GM12878 (cell line): Measurements from ENCODE around the gene MRAS. TPM values are rescaled to one million over a fixed set of nuclear protein-coding genes. Genes with fewer than 3 reads are reported as not detected.

Source experiments
- ATAC-seq: fragments of 200-7000 bp; cut with Tn5 transposase; 3 replicates; pipeline ENCODE4 v1.9.1; 2020; ENCODE audit warnings: mild to moderate bottlenecking, moderate library complexity
- BruUV-seq: library from RNA; stranded (reverse); fragments of 400-500 nt; replicated peaks from 2 replicates; lab custom pipeline; 2021; lab: Mats Ljungman, UMichigan
- CTCF ChIA-PET: fragments of 300-600 bp; sonication (Branson Sonifier 250); formaldehyde crosslinking; extraction: SDS; loops from one replicate; lab custom pipeline; 2021; ENCODE audit warnings: inconsistent platforms; lab: Yijun Ruan, JAX
- POLR2A ChIA-PET: fragments of 350-600 bp; formaldehyde crosslinking; extraction: SDS; loops from one replicate; lab custom pipeline; 2021; ENCODE audit warnings: inconsistent platforms; lab: Charles Lee
- RAD21 ChIA-PET: fragments of 300-600 bp; sonication (Branson Sonifier 250); formaldehyde crosslinking; loops from one replicate; lab custom pipeline; 2023; ENCODE audit warnings: antibody characterized with exemption; ENCODE audit not compliant: unreplicated experiment; lab: Charles Lee
- SMC1A ChIA-PET: fragments of 300-600 bp; sonication (Branson Sonifier 250); formaldehyde crosslinking; loops from one replicate; lab custom pipeline; 2023; ENCODE audit not compliant: unreplicated experiment, uncharacterized antibody; lab: Charles Lee
- DNase-seq: peaks from one replicate; pipeline ENCODE4 v3.0.0-alpha.2; 2011; ENCODE audit warnings: low read depth, low spot score
- FAIRE-seq: peaks from 3 replicates; lab custom pipeline; 2011; peaks lifted over from hg19 to GRCh38; lab: Jason Lieb, UNC
- H2AFZ ChIP-seq: 2 replicates; pipeline ENCODE4 v1.6.0; 2011; ENCODE audit warnings: low read depth, low read length, control low read depth; ENCODE audit not compliant: control insufficient read depth
- H3K27ac ChIP-seq: 2 replicates; pipeline ENCODE4 v1.5.1; 2011; ENCODE audit warnings: control low read depth; ENCODE audit not compliant: control insufficient read depth, insufficient read depth
- H3K27me3 ChIP-seq, 2 experiments: replicated peaks in 1 of 2; 2 replicates each; pipeline versions ENCODE4 v1.6.0 to v1.6.1; 2011; ENCODE audit warnings: low read length in 1 of 2; ENCODE audit not compliant: control insufficient read depth in 2 of 2, insufficient read depth in 2 of 2
- H3K36me3 ChIP-seq, 2 experiments: 2 replicates each; pipeline ENCODE4 v1.5.1; 2011; ENCODE audit warnings: low read length in 1 of 2; ENCODE audit not compliant: control insufficient read depth in 2 of 2, insufficient read depth in 2 of 2
- H3K4me1 ChIP-seq: 2 replicates; pipeline ENCODE4 v1.6.1; 2011; ENCODE audit warnings: mild to moderate bottlenecking, low read length, moderate library complexity, mixed read lengths; ENCODE audit not compliant: control insufficient read depth, insufficient read depth
- H3K4me2 ChIP-seq: 2 replicates; pipeline ENCODE4 v1.6.0; 2011; ENCODE audit warnings: control low read depth; ENCODE audit not compliant: control insufficient read depth, insufficient read depth
- H3K4me3 ChIP-seq: fragments of 200-600 bp; sonication (generic); 2 replicates; pipeline ENCODE4 v1.5.1; 2016
- H3K79me2 ChIP-seq: 2 replicates; pipeline ENCODE4 v1.6.0; 2011; ENCODE audit warnings: low read length; ENCODE audit not compliant: control insufficient read depth, insufficient read depth
- H3K9ac ChIP-seq: 2 replicates; pipeline ENCODE4 v1.8.0; 2011; ENCODE audit warnings: low read length, control low read depth, mixed read lengths; ENCODE audit not compliant: control insufficient read depth, insufficient read depth
- H3K9me3 ChIP-seq: replicated peaks from 3 replicates; pipeline ENCODE4 v1.5.1; 2011; ENCODE audit warnings: mild to moderate bottlenecking, low read length; ENCODE audit not compliant: control insufficient read depth, insufficient read depth
- H4K20me1 ChIP-seq: 2 replicates; pipeline ENCODE4 v1.6.0; 2011; ENCODE audit not compliant: control insufficient read depth, insufficient read depth
- CHD4 ChIP-seq: fragments of 200-600 bp; sonication (generic); IDR thresholded peaks from 2 replicates; pipeline ENCODE4 v1.6.1; 2016; ENCODE audit warnings: mild to moderate bottlenecking
- IKZF2 ChIP-seq, 2 experiments: fragments of 450-650 bp; IDR thresholded peaks; 2 replicates each; pipeline ENCODE4 v1.6.1; 2017; ENCODE audit warnings: mild to moderate bottlenecking in 2 of 2, moderate library complexity in 2 of 2
- MEF2B ChIP-seq: fragments of 450-650 bp; IDR thresholded peaks from 2 replicates; pipeline ENCODE4 v1.6.1; 2018; ENCODE audit warnings: mild to moderate bottlenecking, moderate library complexity; ENCODE audit not compliant: partially characterized antibody, poor library complexity, severe bottlenecking
- NFXL1 ChIP-seq: fragments of 450-650 bp; IDR thresholded peaks from 2 replicates; pipeline ENCODE4 v1.6.1; 2017; ENCODE audit warnings: antibody characterized with exemption, mild to moderate bottlenecking, borderline replicate concordance
- POLR2A ChIP-seq: IDR thresholded peaks from 2 replicates; pipeline ENCODE4 v1.6.1; 2011; ENCODE audit warnings: low read depth, mild to moderate bottlenecking, low read length
- POLR2AphosphoS2 ChIP-seq: IDR thresholded peaks from 2 replicates; pipeline ENCODE4 v1.6.1; 2011; ENCODE audit warnings: low read depth, mild to moderate bottlenecking, low read length, improper control_type of control experiment, moderate library complexity
- RELA ChIP-seq: fragments of 450-650 bp; IDR thresholded peaks from 2 replicates; pipeline ENCODE4 v1.8.0; 2014; ENCODE audit warnings: borderline replicate concordance; ENCODE audit not compliant: partially characterized antibody
- SUPT20H ChIP-seq: IDR thresholded peaks from 2 replicates; pipeline ENCODE4 v1.6.1; 2011; ENCODE audit warnings: low read depth, mild to moderate bottlenecking, low read length, moderate library complexity, borderline replicate concordance; ENCODE audit not compliant: control insufficient read depth
- ZNF207 ChIP-seq: fragments of 450-650 bp; IDR thresholded peaks from 2 replicates; pipeline ENCODE4 v1.6.1; 2014; ENCODE audit warnings: antibody characterized with exemption, mild to moderate bottlenecking, borderline replicate concordance
- WGBS: methylation state at CpG from one replicate; pipeline ENCODE4 v1.1.6; 2016; ENCODE audit warnings: low lambda C conversion rate; ENCODE audit not compliant: insufficient replicate concordance, insufficient coverage; ENCODE audit errors: missing lambda C conversion rate; 5-methylcytosine and 5-hydroxymethylcytosine counted together
- in situ Hi-C: fragments of 300-500 bp; cut with MboI; formaldehyde crosslinking; loops from 9 replicates; pipeline ENCODE4 v1.14.3; 2018; ENCODE audit warnings: mixed read lengths
- intact Hi-C: fragments of 100-400 bp; cut with micrococcal nuclease; formaldehyde crosslinking; loops from one replicate; pipeline ENCODE4 v1.14.2; 2022; ENCODE audit not compliant: unreplicated experiment
- polyA plus RNA-seq, 11 experiments: library from polyadenylated mRNA; depleted of rRNA in 4 of 11; unstranded in 6 of 11; stranded (reverse) in 5 of 11; fragments of >200 nt; fragmentation: Nextera tagmentation in 4 of 11; fragmentation: Illumina TruSeq in 1 of 11; extraction: Ambion mirVana in 4 of 11; extraction: Trizol in 1 of 11; gene quantifications; 1 replicate in 1 of 11; 2 replicates in 10 of 11; pipeline versions ENCODE4 v1.2.1 to v1.2.3, GENCODE V29; 2011 to 2016; ENCODE audit warnings: inconsistent platforms in 2 of 11, missing spikeins in 2 of 11, low read depth in 1 of 11
- total RNA-seq, 4 experiments: library from RNA; depleted of rRNA in 3 of 4; stranded (reverse); fragments of >200 nt in 3 of 4; fragmentation: Illumina TruSeq in 1 of 4; extraction: Trizol in 1 of 4; gene quantifications; 2 replicates each; pipeline versions ENCODE4 v1.2.1 to v1.2.3, GENCODE V29; 2013 to 2021
- TF ChIP-seq, protein P1 (sequence below): fragments of 450-650 bp; formaldehyde crosslinking; IDR thresholded peaks from 2 replicates; pipeline ENCODE4 v1.5.0; 2022; ENCODE audit warnings: mild to moderate bottlenecking, missing genetic modification characterization
- TF ChIP-seq, protein P2 (sequence below): fragments of 450-650 bp; IDR thresholded peaks from 2 replicates; pipeline ENCODE4 v1.6.1; 2018; ENCODE audit warnings: mild to moderate bottlenecking, low read depth, moderate library complexity; ENCODE audit not compliant: partially characterized antibody
- TF ChIP-seq, protein P3 (sequence below): fragments of 450-650 bp; IDR thresholded peaks from 2 replicates; pipeline ENCODE4 v1.6.1; 2017; ENCODE audit warnings: low read depth, mild to moderate bottlenecking, moderate library complexity
- TF ChIP-seq, protein P4 (sequence below): IDR thresholded peaks from 2 replicates; pipeline ENCODE4 v1.6.1; 2012; ENCODE audit warnings: low read depth, low read length, improper control_type of control experiment

MRAS gene
- total and polyA plus RNA-seq, 10 of the 15 experiments (the other 5 are each of a cell fraction or from before 2014, with no cell fraction given), result 0.01 to 0.44 (median 0.17) TPM; not detected in 6

DNA sequence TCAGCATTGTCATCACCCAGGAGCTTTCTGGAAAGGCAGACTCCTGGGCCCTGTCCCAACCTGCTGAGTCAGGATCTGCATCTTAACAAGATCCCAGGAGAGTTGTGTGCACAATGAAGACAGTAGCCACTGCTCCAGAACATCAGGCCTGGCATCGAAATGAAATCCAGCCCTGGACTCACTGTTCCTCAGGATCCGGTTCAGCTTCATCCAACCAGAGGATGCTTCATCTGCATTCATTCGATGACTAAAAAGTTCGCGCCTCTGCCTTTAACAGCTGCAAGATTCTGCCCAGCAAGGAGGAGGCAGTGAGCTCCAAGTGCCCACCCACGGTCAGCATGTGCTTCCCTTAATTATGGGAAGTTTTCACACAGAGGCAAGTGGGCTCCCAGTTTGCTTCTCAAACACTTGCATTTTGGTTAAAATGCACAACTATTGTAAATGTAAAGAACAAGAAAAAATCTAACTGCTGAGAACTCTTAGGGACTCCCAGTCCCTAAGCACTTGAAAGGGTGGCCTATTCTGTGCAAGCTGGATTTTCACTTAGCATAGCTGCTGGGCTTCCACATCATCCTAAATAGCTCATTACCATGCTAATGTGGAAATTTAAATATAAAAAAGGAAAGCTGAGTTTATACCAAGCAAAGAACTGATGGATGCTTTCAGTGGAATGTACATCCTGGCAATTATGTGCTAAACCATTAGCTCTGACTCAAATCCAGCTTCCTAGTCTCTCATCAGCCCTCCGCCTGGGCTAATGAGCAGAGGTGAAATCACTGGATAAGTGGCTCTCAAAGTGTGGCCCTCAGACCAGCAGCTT lies 60.6 kb downstream of the MRAS start:
- Histone ChIP-seq H3K27me3 (peaks cover 0 to 3% of the 10 kb centered on the region in 2 experiments; a peak in 1 of 4 replicates), H3K4me1 (peaks cover 5% of the 10 kb centered on the region), H3K4me2 (no peak overlapping the region), H4K20me1 (no peaks in the 10 kb centered on the region), H3K36me3 (no peaks in the 10 kb centered on the region), H3K79me2 (no peaks in the 10 kb centered on the region), H3K27ac (no peak overlapping the region), H3K9me3 (no peaks in the 10 kb centered on the region; the same call in 2 of the 3 replicates), H3K9ac (no peak overlapping the region), H3K4me3 (no peak overlapping the region), H2AFZ (no peak overlapping the region)
- BruUV-seq, result no TSS peak
- ChIA-PET POLR2A (no interaction called here), SMC1A (no interaction called here), RAD21 (no interaction called here), CTCF (interaction anchor here (0.5 to 1.8 kb wide), 3 partner anchors 9 to 187 kb away, joined by 3 to 6 read pairs (median 5); no protein-coding TSS in a partner anchor)
- DNase-seq (no peak), ATAC-seq (no peak), FAIRE-seq (no peak)
- intact Hi-C loops (no loop called here), in situ Hi-C loops (no loop called here)
- 42% methylated on average over 7 of the region's 7 CpGs for WGBS
- no peak for TF ChIP-seq IKZF2 (IDR thresholded peaks at IDR 0.05)
- TF ChIP-seq, protein P1, sequence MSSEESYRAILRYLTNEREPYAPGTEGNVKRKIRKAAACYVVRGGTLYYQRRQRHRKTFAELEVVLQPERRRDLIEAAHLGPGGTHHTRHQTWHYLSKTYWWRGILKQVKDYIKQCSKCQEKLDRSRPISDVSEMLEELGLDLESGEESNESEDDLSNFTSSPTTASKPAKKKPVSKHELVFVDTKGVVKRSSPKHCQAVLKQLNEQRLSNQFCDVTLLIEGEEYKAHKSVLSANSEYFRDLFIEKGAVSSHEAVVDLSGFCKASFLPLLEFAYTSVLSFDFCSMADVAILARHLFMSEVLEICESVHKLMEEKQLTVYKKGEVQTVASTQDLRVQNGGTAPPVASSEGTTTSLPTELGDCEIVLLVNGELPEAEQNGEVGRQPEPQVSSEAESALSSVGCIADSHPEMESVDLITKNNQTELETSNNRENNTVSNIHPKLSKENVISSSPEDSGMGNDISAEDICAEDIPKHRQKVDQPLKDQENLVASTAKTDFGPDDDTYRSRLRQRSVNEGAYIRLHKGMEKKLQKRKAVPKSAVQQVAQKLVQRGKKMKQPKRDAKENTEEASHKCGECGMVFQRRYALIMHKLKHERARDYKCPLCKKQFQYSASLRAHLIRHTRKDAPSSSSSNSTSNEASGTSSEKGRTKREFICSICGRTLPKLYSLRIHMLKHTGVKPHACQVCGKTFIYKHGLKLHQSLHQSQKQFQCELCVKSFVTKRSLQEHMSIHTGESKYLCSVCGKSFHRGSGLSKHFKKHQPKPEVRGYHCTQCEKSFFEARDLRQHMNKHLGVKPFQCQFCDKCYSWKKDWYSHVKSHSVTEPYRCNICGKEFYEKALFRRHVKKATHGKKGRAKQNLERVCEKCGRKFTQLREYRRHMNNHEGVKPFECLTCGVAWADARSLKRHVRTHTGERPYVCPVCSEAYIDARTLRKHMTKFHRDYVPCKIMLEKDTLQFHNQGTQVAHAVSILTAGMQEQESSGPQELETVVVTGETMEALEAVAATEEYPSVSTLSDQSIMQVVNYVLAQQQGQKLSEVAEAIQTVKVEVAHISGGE, result no peak
- TF ChIP-seq ZNF207, result no peak
- TF ChIP-seq POLR2A, result no peak
- TF ChIP-seq MEF2B, result no peak
- TF ChIP-seq SUPT20H, result no peak
- TF ChIP-seq, protein P2, sequence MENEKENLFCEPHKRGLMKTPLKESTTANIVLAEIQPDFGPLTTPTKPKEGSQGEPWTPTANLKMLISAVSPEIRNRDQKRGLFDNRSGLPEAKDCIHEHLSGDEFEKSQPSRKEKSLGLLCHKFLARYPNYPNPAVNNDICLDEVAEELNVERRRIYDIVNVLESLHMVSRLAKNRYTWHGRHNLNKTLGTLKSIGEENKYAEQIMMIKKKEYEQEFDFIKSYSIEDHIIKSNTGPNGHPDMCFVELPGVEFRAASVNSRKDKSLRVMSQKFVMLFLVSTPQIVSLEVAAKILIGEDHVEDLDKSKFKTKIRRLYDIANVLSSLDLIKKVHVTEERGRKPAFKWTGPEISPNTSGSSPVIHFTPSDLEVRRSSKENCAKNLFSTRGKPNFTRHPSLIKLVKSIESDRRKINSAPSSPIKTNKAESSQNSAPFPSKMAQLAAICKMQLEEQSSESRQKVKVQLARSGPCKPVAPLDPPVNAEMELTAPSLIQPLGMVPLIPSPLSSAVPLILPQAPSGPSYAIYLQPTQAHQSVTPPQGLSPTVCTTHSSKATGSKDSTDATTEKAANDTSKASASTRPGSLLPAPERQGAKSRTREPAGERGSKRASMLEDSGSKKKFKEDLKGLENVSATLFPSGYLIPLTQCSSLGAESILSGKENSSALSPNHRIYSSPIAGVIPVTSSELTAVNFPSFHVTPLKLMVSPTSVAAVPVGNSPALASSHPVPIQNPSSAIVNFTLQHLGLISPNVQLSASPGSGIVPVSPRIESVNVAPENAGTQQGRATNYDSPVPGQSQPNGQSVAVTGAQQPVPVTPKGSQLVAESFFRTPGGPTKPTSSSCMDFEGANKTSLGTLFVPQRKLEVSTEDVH, result no peak
- no peak for TF ChIP-seq NFXL1
- TF ChIP-seq RELA, result no peak
- TF ChIP-seq CHD4, result no peak
- TF ChIP-seq, protein P3, sequence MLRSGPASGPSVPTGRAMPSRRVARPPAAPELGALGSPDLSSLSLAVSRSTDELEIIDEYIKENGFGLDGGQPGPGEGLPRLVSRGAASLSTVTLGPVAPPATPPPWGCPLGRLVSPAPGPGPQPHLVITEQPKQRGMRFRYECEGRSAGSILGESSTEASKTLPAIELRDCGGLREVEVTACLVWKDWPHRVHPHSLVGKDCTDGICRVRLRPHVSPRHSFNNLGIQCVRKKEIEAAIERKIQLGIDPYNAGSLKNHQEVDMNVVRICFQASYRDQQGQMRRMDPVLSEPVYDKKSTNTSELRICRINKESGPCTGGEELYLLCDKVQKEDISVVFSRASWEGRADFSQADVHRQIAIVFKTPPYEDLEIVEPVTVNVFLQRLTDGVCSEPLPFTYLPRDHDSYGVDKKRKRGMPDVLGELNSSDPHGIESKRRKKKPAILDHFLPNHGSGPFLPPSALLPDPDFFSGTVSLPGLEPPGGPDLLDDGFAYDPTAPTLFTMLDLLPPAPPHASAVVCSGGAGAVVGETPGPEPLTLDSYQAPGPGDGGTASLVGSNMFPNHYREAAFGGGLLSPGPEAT, result no peak
- TF ChIP-seq POLR2AphosphoS2, result no peak
- TF ChIP-seq, protein P4, sequence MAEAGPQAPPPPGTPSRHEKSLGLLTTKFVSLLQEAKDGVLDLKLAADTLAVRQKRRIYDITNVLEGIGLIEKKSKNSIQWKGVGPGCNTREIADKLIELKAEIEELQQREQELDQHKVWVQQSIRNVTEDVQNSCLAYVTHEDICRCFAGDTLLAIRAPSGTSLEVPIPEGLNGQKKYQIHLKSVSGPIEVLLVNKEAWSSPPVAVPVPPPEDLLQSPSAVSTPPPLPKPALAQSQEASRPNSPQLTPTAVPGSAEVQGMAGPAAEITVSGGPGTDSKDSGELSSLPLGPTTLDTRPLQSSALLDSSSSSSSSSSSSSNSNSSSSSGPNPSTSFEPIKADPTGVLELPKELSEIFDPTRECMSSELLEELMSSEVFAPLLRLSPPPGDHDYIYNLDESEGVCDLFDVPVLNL, result no peak
